ENCODE data around the gene ACSS2. TPM values are rescaled to one million over a fixed set of nuclear protein-coding genes. Genes with fewer than 3 reads are reported as not detected.

ACSS2 gene
- total RNA-seq, 1 donor from 2014 or later = 25.0 TPM

DNA sequence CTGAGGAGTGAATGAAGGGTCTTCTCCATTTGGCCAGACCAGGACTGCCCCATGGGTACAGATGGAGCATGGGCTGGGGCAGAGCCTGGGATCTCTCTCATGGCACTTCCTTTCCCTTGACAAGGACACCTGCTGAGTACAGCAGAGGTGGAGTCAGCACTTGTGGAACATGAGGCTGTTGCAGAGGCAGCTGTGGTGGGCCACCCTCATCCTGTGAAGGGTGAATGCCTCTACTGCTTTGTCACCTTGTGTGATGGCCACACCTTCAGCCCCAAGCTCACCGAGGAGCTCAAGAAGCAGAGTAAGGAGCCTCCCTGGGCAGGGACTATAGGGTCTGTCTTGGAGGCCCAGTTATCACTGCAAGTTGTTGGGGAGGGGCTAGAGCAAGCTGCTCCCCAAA, 49.6 kb downstream of the ACSS2 start:
- DNase-seq (ENCODE audit: low spot score) = no peak
- Mint-ChIP-seq H3K36me3 (peaks cover 35% of the 10 kb centered on the region), H3K4me1 (no peaks in the 10 kb centered on the region), H3K9me3 (no peaks in the 10 kb centered on the region), H3K27me3 (ENCODE audit: insufficient read depth, low read depth) (no peaks in the 10 kb centered on the region), H3K4me3 (no peak overlapping the region), H3K27ac (no peak overlapping the region)
- no peaks in the 10 kb centered on the region for H3F3A ChIP-seq (ENCODE audit: low read depth)
- no peak overlapping the region for H3K4me2 ChIP-seq
- H3K9ac ChIP-seq = no peak overlapping the region
- no peaks in the 10 kb centered on the region for H3K9me3 ChIP-seq (ENCODE audit: low read depth)
- no peaks in the 10 kb centered on the region for H3K36me3 ChIP-seq
- no peak overlapping the region for H3K27ac ChIP-seq
- no peaks in the 10 kb centered on the region for H4K20me1 ChIP-seq (ENCODE audit: low read depth)
- H3K4me1 ChIP-seq = no peaks in the 10 kb centered on the region
- TF ChIP-seq EZH2 (IDR thresholded peaks at IDR 0.05) (no peak), CTCF (IDR thresholded peaks at IDR 0.05) (no peak), EZH2phosphoT487 (IDR thresholded peaks at IDR 0.05) (no peak)
- no peaks in the 10 kb centered on the region for H3K79me2 ChIP-seq (ENCODE audit: low read depth)
- no peak overlapping the region for H3K4me3 ChIP-seq
- no peaks in the 10 kb centered on the region for H3K27me3 ChIP-seq
- no peak overlapping the region for H2AFZ ChIP-seq (replicated peaks)

DNA sequence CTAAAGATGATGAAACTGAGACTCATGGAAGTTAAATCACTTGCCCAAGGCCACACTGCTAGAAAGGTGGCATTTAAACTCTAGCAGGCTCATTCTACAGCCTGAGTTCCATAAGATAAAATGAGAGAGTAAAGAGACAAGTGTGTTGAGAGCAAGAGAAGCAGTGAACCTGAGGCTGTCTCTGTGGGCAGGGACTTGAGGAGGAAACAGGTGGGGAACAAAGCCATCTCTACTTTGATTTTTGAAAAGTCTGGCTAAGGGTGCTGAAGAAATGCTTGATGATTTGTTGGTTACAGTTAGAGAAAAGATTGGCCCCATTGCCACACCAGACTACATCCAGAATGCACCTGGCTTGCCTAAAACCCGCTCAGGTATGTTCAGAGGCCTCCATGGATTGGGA, 50.2 kb downstream of the ACSS2 start:
- DNase-seq (ENCODE audit: low spot score) = no peak
- Histone ChIP-seq H3K9ac (no peak overlapping the region), H3K4me3 (no peak overlapping the region), H3K27me3 (no peaks in the 10 kb centered on the region), H3K9me3 (ENCODE audit: low read depth) (no peaks in the 10 kb centered on the region), H3K4me2 (no peak overlapping the region), H3K4me1 (no peaks in the 10 kb centered on the region), H4K20me1 (ENCODE audit: low read depth) (no peaks in the 10 kb centered on the region), H3K79me2 (ENCODE audit: low read depth) (no peaks in the 10 kb centered on the region), H3K36me3 (no peaks in the 10 kb centered on the region), H2AFZ (replicated peaks) (no peak overlapping the region), H3K27ac (no peak overlapping the region), H3F3A (ENCODE audit: low read depth) (no peaks in the 10 kb centered on the region)
- peaks cover 36% of the 10 kb centered on the region for H3K36me3 Mint-ChIP-seq
- H3K27ac Mint-ChIP-seq = no peak overlapping the region
- TF ChIP-seq EZH2 (IDR thresholded peaks at IDR 0.05) = no peak
- TF ChIP-seq EZH2phosphoT487 (IDR thresholded peaks at IDR 0.05) = no peak
- no peak for TF ChIP-seq CTCF (IDR thresholded peaks at IDR 0.05)
- no peaks in the 10 kb centered on the region for H3K4me1 Mint-ChIP-seq
- H3K4me3 Mint-ChIP-seq = no peak overlapping the region
- H3K9me3 Mint-ChIP-seq = no peaks in the 10 kb centered on the region
- no peaks in the 10 kb centered on the region for H3K27me3 Mint-ChIP-seq (ENCODE audit: insufficient read depth, low read depth)

GRCh38 chr20:34927736-34928135, 51.3 kb downstream of the ACSS2 start:
- Histone ChIP-seq H2AFZ (replicated peaks) (no peak overlapping the region), H3K4me2 (no peak overlapping the region), H3K9me3 (ENCODE audit: low read depth) (no peaks in the 10 kb centered on the region), H3K27me3 (no peaks in the 10 kb centered on the region), H3K27ac (no peak overlapping the region), H3F3A (ENCODE audit: low read depth) (no peaks in the 10 kb centered on the region), H3K4me3 (no peak overlapping the region), H3K79me2 (ENCODE audit: low read depth) (no peaks in the 10 kb centered on the region), H4K20me1 (ENCODE audit: low read depth) (no peaks in the 10 kb centered on the region), H3K4me1 (no peaks in the 10 kb centered on the region), H3K9ac (no peak overlapping the region), H3K36me3 (no peaks in the 10 kb centered on the region)
- no peaks in the 10 kb centered on the region for H3K27me3 Mint-ChIP-seq (ENCODE audit: insufficient read depth, low read depth)
- no peak overlapping the region for H3K4me3 Mint-ChIP-seq
- peaks cover 36% of the 10 kb centered on the region for H3K36me3 Mint-ChIP-seq
- H3K9me3 Mint-ChIP-seq = no peaks in the 10 kb centered on the region
- no peak overlapping the region for H3K27ac Mint-ChIP-seq
- no peak for TF ChIP-seq EZH2 (IDR thresholded peaks at IDR 0.05)
- no peak for TF ChIP-seq EZH2phosphoT487 (IDR thresholded peaks at IDR 0.05)
- TF ChIP-seq CTCF (IDR thresholded peaks at IDR 0.05) = no peak
- no peaks in the 10 kb centered on the region for H3K4me1 Mint-ChIP-seq
- DNase-seq (ENCODE audit: low spot score) = no peak
